Right renal pelvis (tissue), 4 donors: Measurements from ENCODE around the gene VN1R4. TPM values are rescaled to one million over a fixed set of nuclear protein-coding genes. Genes with fewer than 3 reads are reported as not detected.

Experiments used
- polyA plus RNA-seq, 4 donors: library from polyadenylated mRNA; unstranded; fragments of 120-200 nt; gene quantifications; one replicate each; pipeline ENCODE4 v1.2.1, GENCODE V29; 2013; ENCODE audit not compliant: insufficient read length in 4 of 4

Gene VN1R4
- polyA plus RNA-seq, 4 donors = not detected

Other genes starting within 250 kb of the VN1R4 start
- gene ERVV-2, start 223.0 kb downstream of the VN1R4 start, polyA plus RNA-seq = under 1 TPM in 3 of 4 donors, not detected in 1; 0.06 to 0.13 (median 0.07) TPM
- gene ZNF160, start 164.3 kb downstream of the VN1R4 start, polyA plus RNA-seq = 10 to 100 TPM; 36.2 to 50.2 (median 38.6) TPM
- 10 to 100 TPM; 17.6 to 26.7 (median 23.8) TPM for gene ZNF415, start 134.8 kb downstream of the VN1R4 start, polyA plus RNA-seq
- gene ZNF347, start 108.7 kb downstream of the VN1R4 start, polyA plus RNA-seq = 10 to 100 TPM in 3 of 4 donors, 1 to 10 TPM in 1; 9.8 to 11.8 (median 10.6) TPM
- gene ZNF665, start 74.4 kb downstream of the VN1R4 start, polyA plus RNA-seq = 1 to 10 TPM; 5.6 to 9.8 (median 6.7) TPM
- 10 to 100 TPM; 43.2 to 60.9 (median 55.0) TPM for gene ZNF677, start 12.8 kb downstream of the VN1R4 start, polyA plus RNA-seq
- gene VN1R2, start 9.4 kb downstream of the VN1R4 start, polyA plus RNA-seq = under 1 TPM in 1 of 4 donors, not detected in 3; 0.25 TPM
- gene ZNF845, start 66.0 kb upstream of the VN1R4 start, polyA plus RNA-seq = 10 to 100 TPM in 3 of 4 donors, 1 to 10 TPM in 1; 7.4 to 10.9 (median 10.3) TPM
- gene ZNF525, start 98.0 kb upstream of the VN1R4 start, polyA plus RNA-seq = 10 to 100 TPM in 3 of 4 donors, 1 to 10 TPM in 1; 9.2 to 12.4 (median 11.7) TPM
- gene ZNF765, start 127.4 kb upstream of the VN1R4 start, polyA plus RNA-seq = 10 to 100 TPM in 3 of 4 donors, 1 to 10 TPM in 1; 9.6 to 14.5 (median 12.7) TPM
- 10 to 100 TPM; 10.9 to 18.7 (median 15.1) TPM for gene ZNF761, start 164.3 kb upstream of the VN1R4 start, polyA plus RNA-seq
- gene ZNF813, start 200.0 kb upstream of the VN1R4 start, polyA plus RNA-seq = 1 to 10 TPM; 5.4 to 8.3 (median 7.1) TPM